ENCODE results near the gene FARP2.

FARP2 gene

GRCh38 chr2:241461693-241462677, 105.9 kb downstream of the FARP2 start:
- no peak overlapping the region for H3K27ac Mint-ChIP-seq
- ATAC-seq (no peak), DNase-seq (no peak)
- no peak overlapping the region for H3K4me3 Mint-ChIP-seq
- no peaks in the 10 kb centered on the region for H3K27me3 Mint-ChIP-seq
- no peaks in the 10 kb centered on the region for H3K36me3 Mint-ChIP-seq (ENCODE audit: low read depth)
- no peaks in the 10 kb centered on the region for H3K4me1 Mint-ChIP-seq
- H3K9me3 Mint-ChIP-seq: no peaks in the 10 kb centered on the region

- ATAC-seq: no peak
- Mint-ChIP-seq H3K4me1 (no peaks in the 10 kb centered on the region), H3K27me3 (no peaks in the 10 kb centered on the region), H3K9me3 (no peaks in the 10 kb centered on the region), H3K4me3 (no peak overlapping the region), H3K36me3 (ENCODE audit: low read depth) (no peaks in the 10 kb centered on the region), H3K27ac (no peak overlapping the region)
- no peak for DNase-seq
These were observed 107.4 kb downstream of the FARP2 start for GRCh38 chr2:241463276-241464135.

GRCh38 chr2:241465543-241465942, 109.5 kb downstream of the FARP2 start:
- Mint-ChIP-seq H3K36me3 (ENCODE audit: low read depth) (no peaks in the 10 kb centered on the region), H3K4me3 (no peak overlapping the region), H3K4me1 (no peaks in the 10 kb centered on the region), H3K27me3 (no peaks in the 10 kb centered on the region), H3K27ac (no peak overlapping the region), H3K9me3 (no peaks in the 10 kb centered on the region)
- no peak for ATAC-seq
- DNase-seq: no peak

- H3K27ac Mint-ChIP-seq: no peak overlapping the region
- H3K9me3 Mint-ChIP-seq: no peaks in the 10 kb centered on the region
- H3K4me1 Mint-ChIP-seq: no peaks in the 10 kb centered on the region
- H3K36me3 Mint-ChIP-seq (ENCODE audit: low read depth): no peaks in the 10 kb centered on the region
- no peak overlapping the region for H3K4me3 Mint-ChIP-seq
- DNase-seq (no peak), ATAC-seq (no peak)
- no peaks in the 10 kb centered on the region for H3K27me3 Mint-ChIP-seq
These were observed 110.1 kb downstream of the FARP2 start for GRCh38 chr2:241466230-241466629.

GRCh38 chr2:241467777-241468475, 111.8 kb downstream of the FARP2 start:
- Mint-ChIP-seq H3K9me3 (no peaks in the 10 kb centered on the region), H3K36me3 (ENCODE audit: low read depth) (no peaks in the 10 kb centered on the region), H3K4me3 (no peak overlapping the region), H3K4me1 (no peaks in the 10 kb centered on the region), H3K27me3 (peaks cover 6% of the 10 kb centered on the region), H3K27ac (no peak overlapping the region)
- DNase-seq (no peak), ATAC-seq (no peak)

- no peaks in the 10 kb centered on the region for H3K4me1 Mint-ChIP-seq
- H3K27me3 Mint-ChIP-seq: peaks cover 7% of the 10 kb centered on the region
- H3K4me3 Mint-ChIP-seq: no peak overlapping the region
- H3K36me3 Mint-ChIP-seq (ENCODE audit: low read depth): no peaks in the 10 kb centered on the region
- ATAC-seq (no peak), DNase-seq (no peak)
- H3K9me3 Mint-ChIP-seq: no peaks in the 10 kb centered on the region
- H3K27ac Mint-ChIP-seq: no peak overlapping the region
These were observed 112.3 kb downstream of the FARP2 start for GRCh38 chr2:241468476-241468781.

GRCh38 chr2:241469746-241470145, 113.7 kb downstream of the FARP2 start:
- no peak for DNase-seq
- H3K27me3 Mint-ChIP-seq: peaks cover 9% of the 10 kb centered on the region

GRCh38 chr2:241473399-241473798, 117.3 kb downstream of the FARP2 start:
- peaks cover 9% of the 10 kb centered on the region for H3K27me3 Mint-ChIP-seq
- no peaks in the 10 kb centered on the region for H3K4me1 Mint-ChIP-seq
- ATAC-seq (no peak), DNase-seq (no peak)
- no peak overlapping the region for H3K27ac Mint-ChIP-seq
- H3K36me3 Mint-ChIP-seq (ENCODE audit: low read depth): peaks cover 4% of the 10 kb centered on the region
- H3K9me3 Mint-ChIP-seq: no peaks in the 10 kb centered on the region
- H3K4me3 Mint-ChIP-seq: no peak overlapping the region

More at GRCh38 chr2:241469746-241470145, 113.7 kb downstream of the FARP2 start:
- H3K36me3 Mint-ChIP-seq (ENCODE audit: low read depth): no peaks in the 10 kb centered on the region
- no peak for ATAC-seq
- no peak overlapping the region for H3K4me3 Mint-ChIP-seq
- H3K4me1 Mint-ChIP-seq: no peaks in the 10 kb centered on the region
- H3K27ac Mint-ChIP-seq: no peak overlapping the region
- H3K9me3 Mint-ChIP-seq: no peaks in the 10 kb centered on the region

- no peak for ATAC-seq
- no peak for DNase-seq
- H3K9me3 Mint-ChIP-seq: no peaks in the 10 kb centered on the region
- H3K36me3 Mint-ChIP-seq (ENCODE audit: low read depth): peaks cover 5% of the 10 kb centered on the region
- H3K4me3 Mint-ChIP-seq: no peak overlapping the region
- H3K4me1 Mint-ChIP-seq: no peaks in the 10 kb centered on the region
- peaks cover 9% of the 10 kb centered on the region for H3K27me3 Mint-ChIP-seq
- no peak overlapping the region for H3K27ac Mint-ChIP-seq
These were observed 119.2 kb downstream of the FARP2 start for GRCh38 chr2:241475267-241475666.

- no peak overlapping the region for H3K4me3 Mint-ChIP-seq
- H3K27ac Mint-ChIP-seq: no peak overlapping the region
- H3K36me3 Mint-ChIP-seq (ENCODE audit: low read depth): peaks cover 5% of the 10 kb centered on the region
- H3K9me3 Mint-ChIP-seq: no peaks in the 10 kb centered on the region
- no peaks in the 10 kb centered on the region for H3K4me1 Mint-ChIP-seq
- ATAC-seq: no peak
- peaks cover 2% of the 10 kb centered on the region for H3K27me3 Mint-ChIP-seq
- no peak for DNase-seq
These were observed 122.1 kb downstream of the FARP2 start for GRCh38 chr2:241478166-241478565.

GRCh38 chr2:241479026-241479898, 123.2 kb downstream of the FARP2 start:
- Mint-ChIP-seq H3K4me3 (no peak overlapping the region), H3K9me3 (no peaks in the 10 kb centered on the region), H3K4me1 (no peaks in the 10 kb centered on the region), H3K27me3 (peaks cover under 1% of the 10 kb centered on the region), H3K36me3 (ENCODE audit: low read depth) (peaks cover 5% of the 10 kb centered on the region), H3K27ac (no peak overlapping the region)
- no peak for ATAC-seq
- no peak for DNase-seq

GRCh38 chr2:241481687-241482086, 125.6 kb downstream of the FARP2 start:
- no peaks in the 10 kb centered on the region for H3K4me1 Mint-ChIP-seq
- H3K27ac Mint-ChIP-seq: no peak overlapping the region
- no peaks in the 10 kb centered on the region for H3K27me3 Mint-ChIP-seq
- no peak for DNase-seq
- no peaks in the 10 kb centered on the region for H3K9me3 Mint-ChIP-seq
- H3K36me3 Mint-ChIP-seq (ENCODE audit: low read depth): peaks cover 5% of the 10 kb centered on the region
- no peak for ATAC-seq
- H3K4me3 Mint-ChIP-seq: no peak overlapping the region

GRCh38 chr2:241482126-241482955, 126.3 kb downstream of the FARP2 start:
- Mint-ChIP-seq H3K27ac (no peak overlapping the region), H3K9me3 (no peaks in the 10 kb centered on the region), H3K4me3 (no peak overlapping the region), H3K27me3 (no peaks in the 10 kb centered on the region), H3K4me1 (no peaks in the 10 kb centered on the region), H3K36me3 (ENCODE audit: low read depth) (peaks cover 4% of the 10 kb centered on the region)
- no peak for ATAC-seq
- no peak for DNase-seq
